Fibroblast of mammary gland (primary cell): Measurements from ENCODE around the gene TCF25.

Experiments
- DNase-seq: peaks from one replicate; pipeline ENCODE4 v3.0.0-alpha.2; 2010; ENCODE audit warnings: low read depth
- H3K4me3 ChIP-seq: 2 replicates; pipeline ENCODE4 v1.5.1; 2011; ENCODE audit warnings: low read depth, mild to moderate bottlenecking, low read length, moderate library complexity; ENCODE audit not compliant: control insufficient read depth
- CTCF ChIP-seq: conservative IDR thresholded peaks from 2 replicates; pipeline ENCODE4 v1.5.1; 2011; ENCODE audit warnings: low read depth, low read length, inconsistent platforms; ENCODE audit not compliant: control insufficient read depth, insufficient read depth

TCF25 gene

DNA sequence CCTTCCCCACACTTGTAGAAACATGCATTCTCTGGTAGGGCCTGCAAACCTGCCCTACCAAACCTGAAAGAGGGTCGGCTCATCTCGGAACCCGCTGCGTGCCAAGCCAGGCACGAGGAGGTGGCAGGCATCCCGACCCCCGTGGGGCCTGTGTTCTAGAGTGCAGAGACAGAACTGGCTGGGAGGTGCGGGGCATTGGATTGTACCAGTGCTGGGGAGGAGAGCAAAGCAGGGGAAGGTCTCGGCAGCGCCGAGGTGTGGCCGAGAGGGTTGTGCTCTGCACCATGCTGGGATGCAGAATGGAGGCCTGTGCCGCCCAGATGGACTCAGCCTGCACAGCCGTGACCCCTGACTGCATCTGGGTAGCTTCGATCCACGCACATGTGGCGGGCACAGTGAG, 27.5 kb downstream of the TCF25 start:
- TF ChIP-seq CTCF = no peak
- no peak for DNase-seq
- H3K4me3 ChIP-seq = no peak overlapping the region

DNA sequence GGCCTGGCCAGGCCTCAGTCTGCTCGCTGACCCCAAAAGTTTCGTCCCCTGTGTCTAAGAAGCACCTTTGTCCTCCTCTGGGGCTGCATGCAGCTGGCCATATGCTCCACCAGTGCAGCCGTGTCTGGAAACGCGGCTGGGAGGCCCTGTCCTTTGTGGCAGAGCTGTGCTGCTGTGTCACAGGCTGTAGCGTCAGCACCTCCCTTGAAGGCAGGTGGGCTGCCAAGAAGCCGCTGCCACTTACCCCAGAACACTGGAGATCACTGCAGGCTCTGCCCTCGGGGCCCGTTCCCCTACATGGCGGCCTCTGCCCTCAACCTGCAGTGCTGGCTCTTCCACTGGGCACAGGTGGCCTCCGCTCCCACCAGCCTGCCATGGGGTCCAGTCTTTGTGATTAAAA, 29.6 kb downstream of the TCF25 start:
- H3K4me3 ChIP-seq = no peak overlapping the region
- DNase-seq = no peak
- no peak for TF ChIP-seq CTCF

DNA sequence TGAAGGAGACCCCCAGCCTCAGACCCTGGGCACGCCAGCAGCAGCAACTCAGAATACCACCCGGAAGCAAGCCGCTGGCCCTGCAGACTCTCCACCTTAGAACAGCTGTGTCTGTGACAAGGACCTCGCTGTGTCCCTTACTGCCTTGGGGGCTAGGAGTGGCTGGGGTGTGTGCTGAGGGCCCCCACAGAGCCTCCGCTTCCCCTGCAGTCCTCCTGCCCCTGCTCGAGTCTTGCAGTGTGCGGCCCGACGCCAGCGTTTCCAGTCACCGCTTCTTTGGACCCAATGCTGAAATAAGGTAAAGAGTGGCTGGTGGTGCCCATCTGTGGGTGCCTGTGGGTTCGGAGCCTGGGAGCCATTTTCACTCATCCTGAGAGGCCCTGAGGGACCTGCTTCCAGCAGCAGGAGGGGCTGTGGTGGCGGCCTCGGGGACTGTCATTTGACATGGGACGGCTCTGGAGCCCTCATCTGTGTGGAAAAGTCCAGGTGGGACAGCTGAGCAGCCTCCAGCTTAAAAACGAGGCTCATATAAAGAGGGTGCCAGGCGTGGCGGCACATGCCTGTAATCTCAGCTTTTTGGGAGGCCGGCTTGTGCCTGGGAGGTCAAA, 30.6 kb downstream of the TCF25 start:
- TF ChIP-seq CTCF = no peak
- DNase-seq = no peak
- no peak overlapping the region for H3K4me3 ChIP-seq

- no peak for DNase-seq
- H3K4me3 ChIP-seq = no peak overlapping the region
- no peak for TF ChIP-seq CTCF
Observed at GRCh38 chr16:89904606-89905510, 31.5 kb downstream of the TCF25 start.

DNA sequence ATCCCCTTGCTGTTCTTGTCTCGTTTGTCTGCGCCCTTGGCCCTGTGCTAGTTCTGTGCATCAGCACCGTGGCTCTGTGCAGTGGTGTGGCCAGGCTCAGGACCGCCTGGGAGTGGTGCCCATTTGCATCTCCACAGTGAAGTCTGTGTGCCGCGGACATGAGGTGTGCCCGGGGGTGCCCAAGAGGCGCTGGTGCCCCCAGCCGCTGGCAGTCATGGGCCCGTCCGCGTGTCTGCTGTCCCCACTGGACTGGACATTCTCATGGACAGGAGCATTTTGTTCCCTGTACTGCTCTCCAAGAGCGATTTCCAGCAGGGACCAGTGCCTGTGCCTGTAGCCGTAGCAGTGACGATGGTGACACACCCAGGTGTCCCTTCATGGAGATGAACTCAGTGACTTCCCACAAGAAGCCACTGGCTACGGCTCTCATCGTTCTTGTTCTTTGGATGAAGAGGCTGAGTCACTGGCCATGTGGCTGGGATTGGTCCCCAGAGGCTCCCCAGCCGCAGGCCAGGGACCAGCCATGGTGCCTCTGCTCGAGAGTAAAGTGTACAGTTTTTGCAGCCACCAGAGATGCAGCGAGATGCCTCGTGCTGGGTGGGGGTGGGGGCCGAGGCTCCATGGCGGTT, 32.2 kb downstream of the TCF25 start:
- TF ChIP-seq CTCF = no peak
- DNase-seq = peak; percentile 36
- no peak overlapping the region for H3K4me3 ChIP-seq

DNA sequence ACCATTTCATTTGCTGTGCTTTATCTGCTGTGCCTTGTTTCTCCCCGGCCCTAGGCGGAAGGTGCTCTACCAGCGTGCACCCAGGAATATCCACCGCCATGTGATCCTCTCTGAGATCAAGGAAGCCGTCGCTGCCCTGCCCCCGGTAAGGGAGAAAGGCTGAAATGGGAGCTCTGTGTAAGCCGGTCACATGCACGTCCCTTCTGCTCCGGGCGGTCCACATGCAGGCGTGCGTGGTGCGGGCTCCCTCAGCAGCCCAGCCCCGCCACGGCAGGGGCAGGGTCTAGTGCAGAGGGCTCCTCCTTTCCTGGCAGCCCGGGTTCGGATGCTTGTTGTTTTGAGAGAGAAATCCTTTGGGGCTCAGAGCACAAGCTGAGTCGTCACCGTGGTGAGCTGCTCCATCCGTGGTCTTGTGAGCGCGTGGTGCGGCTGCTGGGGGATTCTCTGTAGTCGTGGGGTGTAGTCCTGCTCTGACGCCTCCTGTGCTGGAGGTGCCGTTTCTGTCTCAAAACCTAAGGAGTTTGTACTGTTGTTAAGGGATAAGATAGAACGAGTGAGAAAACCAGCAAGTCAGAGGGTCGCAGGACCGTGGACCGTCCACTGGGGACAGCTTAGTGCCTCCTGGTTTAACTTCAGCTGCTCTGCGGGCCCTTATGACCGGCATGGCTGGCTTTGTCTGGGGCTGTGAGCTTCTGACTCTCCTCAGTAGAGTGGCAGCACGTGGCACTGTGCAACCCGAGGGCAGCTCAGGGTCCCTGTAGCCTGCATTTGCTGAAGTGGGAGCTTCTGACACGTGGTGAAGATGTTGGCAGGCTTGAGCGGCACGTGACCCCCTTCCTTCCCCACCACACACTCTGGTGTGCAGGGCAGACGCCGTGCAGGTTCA, 33.0 kb downstream of the TCF25 start:
- no peak for TF ChIP-seq CTCF
- DNase-seq = no peak
- H3K4me3 ChIP-seq = no peak overlapping the region
